KMS-11 (cell line): Measurements from ENCODE around the gene SP1.

ENCODE experiments used
- H2AFZ ChIP-seq: fragments of 200-600 bp; sonication (generic); 2 replicates; pipeline ENCODE4 v1.6.1; 2016; ENCODE audit warnings: antibody characterized with exemption, mixed run types, low read depth
- H3K27ac ChIP-seq: fragments of 200-600 bp; sonication (generic); 2 replicates; pipeline ENCODE4 v1.6.1; 2016; ENCODE audit warnings: mild to moderate bottlenecking, mixed run types
- H3K27me3 ChIP-seq: fragments of 200-600 bp; sonication (generic); 2 replicates; pipeline ENCODE4 v1.6.1; 2017; ENCODE audit warnings: mild to moderate bottlenecking, low read depth, mixed run types, moderate library complexity; ENCODE audit not compliant: insufficient read depth
- H3K36me3 ChIP-seq: fragments of 200-600 bp; sonication (generic); 2 replicates; pipeline ENCODE4 v1.6.1; 2017; ENCODE audit warnings: mild to moderate bottlenecking, mixed run types; ENCODE audit not compliant: insufficient read depth
- H3K4me1 ChIP-seq: fragments of 200-600 bp; sonication (generic); 2 replicates; pipeline ENCODE4 v1.6.1; 2016; ENCODE audit warnings: mild to moderate bottlenecking, low read depth, mixed run types; ENCODE audit not compliant: poor library complexity, severe bottlenecking
- H3K4me2 ChIP-seq: fragments of 200-600 bp; sonication (generic); 2 replicates; pipeline ENCODE4 v1.7.0; 2016; ENCODE audit warnings: mild to moderate bottlenecking, mixed run types
- H3K4me3 ChIP-seq: fragments of 200-600 bp; sonication (generic); IDR thresholded peaks from 2 replicates; pipeline ENCODE4 v1.6.1; 2017; ENCODE audit warnings: low read depth, low read length, mixed read lengths; ENCODE audit not compliant: insufficient read depth
- H3K79me2 ChIP-seq: fragments of 200-600 bp; sonication (generic); 2 replicates; pipeline ENCODE4 v1.6.1; 2016; ENCODE audit warnings: low read depth, mixed run types; ENCODE audit not compliant: insufficient read depth
- H3K9ac ChIP-seq: fragments of 200-600 bp; sonication (generic); 2 replicates; pipeline ENCODE4 v1.6.1; 2016; ENCODE audit warnings: mild to moderate bottlenecking, mixed run types
- H4K20me1 ChIP-seq: fragments of 200-600 bp; sonication (generic); 2 replicates; pipeline ENCODE4 v1.6.1; 2016; ENCODE audit warnings: mild to moderate bottlenecking, mixed run types; ENCODE audit not compliant: insufficient read depth
- TF ChIP-seq, protein P1 (sequence below): fragments of 200-600 bp; sonication (generic); conservative IDR thresholded peaks from 2 replicates; pipeline ENCODE4 v1.6.1; 2017; ENCODE audit warnings: low read depth, mild to moderate bottlenecking, antibody characterized with exemption, low read length, moderate library complexity, mixed read lengths

The SP1 gene

DNA sequence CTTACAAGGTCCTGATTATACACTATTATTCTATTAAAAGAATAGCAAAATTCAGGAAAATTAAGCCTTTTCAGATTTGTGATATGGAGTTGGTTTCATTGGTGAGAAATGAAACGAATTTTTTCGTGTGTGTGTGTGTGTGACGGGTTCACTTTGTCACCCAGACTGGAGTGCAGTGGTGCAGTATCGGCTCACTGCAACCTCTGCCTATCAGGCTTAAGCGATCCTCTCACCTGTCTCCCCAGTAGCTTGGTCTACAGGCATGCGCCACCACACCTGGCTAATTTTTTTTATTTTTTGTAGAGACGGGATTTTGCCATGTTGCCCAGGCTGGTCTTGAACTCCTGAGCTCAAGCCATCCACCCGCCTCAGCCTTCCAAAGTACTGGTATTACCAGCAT, 81.6 kb downstream of the SP1 start:
- H3K9ac ChIP-seq: no peak overlapping the region; the same call in 1 of the 2 replicates

DNA sequence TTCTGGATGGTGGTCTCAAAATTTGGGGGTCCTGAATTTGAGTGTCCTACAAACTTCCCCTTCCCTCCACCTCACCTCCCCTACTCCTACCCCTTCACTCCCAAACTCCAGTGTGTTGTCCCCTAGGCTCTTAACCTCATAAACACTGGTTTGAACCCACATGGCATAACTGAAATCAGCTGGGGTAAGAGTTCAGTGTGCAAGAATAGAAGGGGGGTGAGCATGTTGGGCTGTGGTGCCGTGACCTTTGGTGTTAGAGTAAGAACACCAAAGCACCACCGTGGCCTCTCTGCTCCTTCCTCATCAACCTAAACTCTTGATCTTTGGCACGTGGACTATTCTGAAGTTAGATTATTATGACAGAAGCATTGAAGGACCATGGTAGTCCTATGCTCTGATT, 83.0 kb downstream of the SP1 start:
- Histone ChIP-seq H2AFZ (no peak overlapping the region), H3K4me1 (peaks cover 100% of the 10 kb centered on the region), H4K20me1 (peaks cover 61% of the 10 kb centered on the region), H3K79me2 (peaks cover 98% of the 10 kb centered on the region), H3K27ac (peak overlapping the region; percentile 37), H3K27me3 (no peaks in the 10 kb centered on the region), H3K9ac (peak overlapping the region; percentile 9; the same call in 1 of the 2 replicates), H3K36me3 (peaks cover 96% of the 10 kb centered on the region), H3K4me2 (peak overlapping the region; percentile 93), H3K4me3 (no peak overlapping the region)
- TF ChIP-seq, protein P1, sequence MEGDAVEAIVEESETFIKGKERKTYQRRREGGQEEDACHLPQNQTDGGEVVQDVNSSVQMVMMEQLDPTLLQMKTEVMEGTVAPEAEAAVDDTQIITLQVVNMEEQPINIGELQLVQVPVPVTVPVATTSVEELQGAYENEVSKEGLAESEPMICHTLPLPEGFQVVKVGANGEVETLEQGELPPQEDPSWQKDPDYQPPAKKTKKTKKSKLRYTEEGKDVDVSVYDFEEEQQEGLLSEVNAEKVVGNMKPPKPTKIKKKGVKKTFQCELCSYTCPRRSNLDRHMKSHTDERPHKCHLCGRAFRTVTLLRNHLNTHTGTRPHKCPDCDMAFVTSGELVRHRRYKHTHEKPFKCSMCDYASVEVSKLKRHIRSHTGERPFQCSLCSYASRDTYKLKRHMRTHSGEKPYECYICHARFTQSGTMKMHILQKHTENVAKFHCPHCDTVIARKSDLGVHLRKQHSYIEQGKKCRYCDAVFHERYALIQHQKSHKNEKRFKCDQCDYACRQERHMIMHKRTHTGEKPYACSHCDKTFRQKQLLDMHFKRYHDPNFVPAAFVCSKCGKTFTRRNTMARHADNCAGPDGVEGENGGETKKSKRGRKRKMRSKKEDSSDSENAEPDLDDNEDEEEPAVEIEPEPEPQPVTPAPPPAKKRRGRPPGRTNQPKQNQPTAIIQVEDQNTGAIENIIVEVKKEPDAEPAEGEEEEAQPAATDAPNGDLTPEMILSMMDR: no peak

More for the DNA sequence above, 81.6 kb downstream of the SP1 start:
- TF ChIP-seq, protein P1: no peak
- Histone ChIP-seq H2AFZ (no peak overlapping the region), H3K27ac (peak overlapping the region; percentile 37), H3K79me2 (peaks cover 99% of the 10 kb centered on the region), H3K4me3 (no peak overlapping the region), H3K4me2 (peak overlapping the region; percentile 93), H3K4me1 (peaks cover 100% of the 10 kb centered on the region), H3K27me3 (no peaks in the 10 kb centered on the region), H3K36me3 (peaks cover 96% of the 10 kb centered on the region), H4K20me1 (peaks cover 73% of the 10 kb centered on the region)

DNA sequence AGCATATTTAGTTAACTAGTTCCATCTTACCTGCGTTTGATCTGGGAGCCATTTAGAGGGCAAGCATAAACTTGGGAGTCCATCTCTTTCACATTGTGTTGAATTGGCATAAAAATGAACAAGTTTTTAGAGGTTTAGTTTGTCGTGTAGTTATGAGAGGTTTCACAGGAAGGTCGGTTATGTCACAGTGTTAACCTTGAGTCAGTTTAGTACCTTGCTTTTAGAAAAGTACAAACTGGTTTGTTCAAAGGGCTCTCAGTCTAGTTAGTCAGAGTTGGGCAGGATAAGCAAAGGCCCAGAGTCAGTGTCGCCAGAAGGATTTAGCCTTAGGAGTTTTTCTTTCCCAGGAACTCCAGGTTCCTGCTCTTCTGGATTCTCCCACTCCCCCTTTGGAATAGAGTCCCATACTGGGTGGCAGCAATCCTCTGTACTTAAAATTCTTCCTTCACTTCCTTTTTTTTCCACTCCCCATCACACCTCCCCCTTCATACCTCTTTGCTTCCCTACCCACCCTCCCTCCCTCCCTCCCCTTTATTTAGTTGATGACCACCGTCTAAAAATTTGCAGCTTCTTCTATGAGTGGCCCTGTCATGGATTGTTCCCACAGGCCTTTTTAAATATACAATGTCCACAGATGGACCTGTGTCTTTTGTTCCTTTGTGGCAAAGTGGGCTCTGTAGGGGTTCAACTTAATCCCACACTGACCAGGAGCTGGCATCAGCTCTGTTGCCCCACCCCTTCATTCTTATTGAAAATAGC, 84.0 kb downstream of the SP1 start:
- peaks cover 55% of the 10 kb centered on the region for H4K20me1 ChIP-seq
- H3K4me3 ChIP-seq: no peak overlapping the region
- H3K9ac ChIP-seq: peak overlapping the region; percentile 9; the same call in 1 of the 2 replicates
- peaks cover 98% of the 10 kb centered on the region for H3K79me2 ChIP-seq
- H3K36me3 ChIP-seq: peaks cover 96% of the 10 kb centered on the region
- peak overlapping the region; percentile 93 for H3K4me2 ChIP-seq
- H2AFZ ChIP-seq: no peak overlapping the region
- H3K4me1 ChIP-seq: peaks cover 100% of the 10 kb centered on the region
- H3K27me3 ChIP-seq: no peaks in the 10 kb centered on the region
- peak overlapping the region; percentile 59; the same call in 1 of the 2 replicates for H3K27ac ChIP-seq
- TF ChIP-seq, protein P1: no peak

DNA sequence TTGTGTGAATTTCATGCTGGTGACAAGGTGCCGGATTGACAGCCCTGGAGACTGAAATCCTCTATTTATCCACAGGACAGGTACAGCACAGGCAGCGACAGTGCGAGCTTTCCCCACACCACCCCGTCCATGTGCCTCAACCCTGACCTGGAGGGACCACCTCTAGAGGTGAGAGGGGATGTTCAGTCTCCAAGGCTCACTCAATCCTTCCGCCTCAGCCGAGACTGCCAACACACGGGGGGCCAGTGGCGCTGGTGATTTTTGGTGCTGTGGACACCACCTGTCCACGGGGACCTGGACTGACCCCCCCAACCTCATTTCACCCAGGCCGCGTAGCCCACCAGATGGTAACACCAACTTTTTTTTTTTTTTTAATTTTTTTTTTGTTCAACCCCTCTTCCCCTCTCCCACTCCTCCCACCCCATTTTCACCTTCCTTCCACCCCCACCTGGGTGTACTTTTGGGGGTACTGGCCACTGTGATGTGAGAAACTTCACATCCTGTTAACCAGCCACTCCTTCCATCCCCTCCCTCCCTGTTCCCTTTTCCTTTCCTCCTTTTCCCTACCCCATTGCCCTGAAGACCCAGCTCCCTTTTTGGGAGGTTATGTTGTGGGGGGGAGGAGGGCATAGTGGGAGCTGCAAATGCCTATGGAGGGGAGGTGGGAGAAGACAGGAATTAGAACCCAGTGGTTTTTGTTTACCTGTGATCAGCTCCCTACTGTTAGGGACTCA, 84.9 kb downstream of the SP1 start:
- TF ChIP-seq, protein P1: no peak
- peak overlapping the region; percentile 59 for H3K27ac ChIP-seq
- peak overlapping the region; percentile 77 for H3K4me2 ChIP-seq

More for the DNA sequence above, 84.9 kb downstream of the SP1 start:
- H3K9ac ChIP-seq: no peak overlapping the region; the same call in 1 of the 2 replicates
- no peak overlapping the region for H3K4me3 ChIP-seq
- peaks cover 52% of the 10 kb centered on the region for H4K20me1 ChIP-seq
- H3K79me2 ChIP-seq: peaks cover 97% of the 10 kb centered on the region
- H3K27me3 ChIP-seq: no peaks in the 10 kb centered on the region
- H3K36me3 ChIP-seq: peaks cover 91% of the 10 kb centered on the region
- H3K4me1 ChIP-seq: peaks cover 100% of the 10 kb centered on the region
- no peak overlapping the region for H2AFZ ChIP-seq
